ENCODE results near the gene STK24.
"Not testable (repeated sequence)": the region's sequence is repeated elsewhere in the genome, so short reads cannot be mapped to it uniquely, and the experiment has no call there.

Gene STK24

GRCh38 chr13:98581971-98582702 lies 5.2 kb upstream of the STK24 start:
- no peak for DNase-seq

DNA sequence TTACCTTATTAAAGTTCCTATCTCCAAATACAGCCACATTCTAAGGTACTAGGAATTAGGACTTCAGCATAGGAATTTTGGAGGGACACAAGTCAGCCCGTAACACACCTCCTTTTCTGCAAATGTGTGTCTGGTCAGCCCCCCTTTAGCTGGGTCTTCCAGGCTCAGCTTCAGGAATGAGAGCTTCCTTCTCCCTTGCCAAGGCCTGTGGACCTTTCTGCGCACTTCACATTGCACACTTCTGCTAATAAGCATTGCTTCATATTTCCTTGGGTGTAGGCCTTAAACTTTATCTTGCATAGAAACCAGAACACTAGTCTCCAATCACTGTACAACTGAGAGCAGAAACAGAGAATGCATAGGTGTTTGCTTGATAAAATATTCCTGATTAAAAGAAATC lies 4.5 kb upstream of the STK24 start:
- no peak for DNase-seq

DNA sequence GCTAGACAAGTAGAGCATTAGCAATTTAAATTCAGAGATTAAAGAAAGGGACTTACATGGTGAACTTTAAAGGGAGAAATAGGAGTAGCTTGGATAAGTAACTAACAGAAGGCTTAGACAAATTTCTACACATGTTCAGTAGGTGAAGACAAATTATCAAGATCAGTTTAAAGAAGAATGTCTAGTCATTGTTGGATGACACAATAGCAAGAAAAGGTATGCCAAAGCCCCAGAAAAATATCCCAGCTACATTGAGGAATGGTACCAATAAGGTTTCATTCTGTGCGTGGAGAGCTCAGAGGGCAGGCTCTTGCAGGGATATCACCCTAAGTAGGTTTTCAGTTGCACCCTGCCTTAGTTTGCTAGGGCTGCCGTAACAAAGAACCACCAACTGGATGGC lies 3.5 kb upstream of the STK24 start:
- no peak for DNase-seq

DNA sequence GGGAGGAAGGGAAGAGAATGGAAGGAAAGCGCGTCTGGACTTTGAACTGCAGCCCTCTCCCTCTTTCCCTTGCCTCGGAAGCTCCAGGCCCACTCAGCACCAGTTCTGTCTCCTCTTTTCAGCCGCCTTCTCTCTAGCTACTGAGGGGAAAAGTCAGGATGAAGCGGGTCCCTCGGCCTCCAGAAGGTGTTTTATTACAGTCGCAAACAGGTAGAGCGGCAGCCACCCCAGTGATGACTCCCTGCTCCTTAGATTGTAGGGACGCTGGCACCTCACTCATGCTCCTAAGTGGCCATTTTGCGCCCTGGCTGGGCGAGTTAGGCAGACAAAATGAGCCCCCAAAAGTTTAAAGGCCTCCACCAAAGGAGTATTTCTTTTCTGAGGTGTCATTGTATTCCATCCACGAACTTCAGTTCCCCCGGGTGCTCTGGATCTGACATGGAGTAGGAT lies 954 bp upstream of the STK24 start:
- no peak for DNase-seq

GRCh38 chr13:98576200-98576945 lies 534 bp downstream of the STK24 start:
- DNase-seq: peak; percentile 39

DNA sequence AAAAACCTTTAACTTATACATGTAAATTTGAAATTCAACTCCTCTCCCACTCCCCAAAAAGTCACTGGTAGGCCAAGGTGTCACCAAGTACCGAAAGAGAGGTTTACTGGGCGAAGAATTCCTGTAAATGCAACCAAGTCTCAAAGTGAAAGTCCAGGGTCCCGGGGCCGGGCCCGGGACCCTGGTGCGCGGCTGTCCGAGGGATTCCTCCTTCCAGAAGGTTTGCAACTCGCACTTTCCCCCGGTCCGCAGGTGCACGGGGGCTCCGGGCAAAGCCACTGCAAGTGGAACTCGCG lies 1.1 kb downstream of the STK24 start:
- DNase-seq: no peak

- DNase-seq: no peak
Observed at GRCh38 chr13:98575009-98575903, 1.7 kb downstream of the STK24 start.

GRCh38 chr13:98571955-98572662 lies 4.8 kb downstream of the STK24 start:
- peak; percentile 27 for DNase-seq

- peak; percentile 49 for DNase-seq
Observed at GRCh38 chr13:98570929-98571372, 6.0 kb downstream of the STK24 start.

- DNase-seq: not testable (repeated sequence)
Observed at GRCh38 chr13:98569494-98570367, 7.2 kb downstream of the STK24 start.

- no peak for DNase-seq
Observed at GRCh38 chr13:98568918-98569317, 8.0 kb downstream of the STK24 start.

- no peak for DNase-seq
Observed at GRCh38 chr13:98567140-98567539, 9.8 kb downstream of the STK24 start.

DNA sequence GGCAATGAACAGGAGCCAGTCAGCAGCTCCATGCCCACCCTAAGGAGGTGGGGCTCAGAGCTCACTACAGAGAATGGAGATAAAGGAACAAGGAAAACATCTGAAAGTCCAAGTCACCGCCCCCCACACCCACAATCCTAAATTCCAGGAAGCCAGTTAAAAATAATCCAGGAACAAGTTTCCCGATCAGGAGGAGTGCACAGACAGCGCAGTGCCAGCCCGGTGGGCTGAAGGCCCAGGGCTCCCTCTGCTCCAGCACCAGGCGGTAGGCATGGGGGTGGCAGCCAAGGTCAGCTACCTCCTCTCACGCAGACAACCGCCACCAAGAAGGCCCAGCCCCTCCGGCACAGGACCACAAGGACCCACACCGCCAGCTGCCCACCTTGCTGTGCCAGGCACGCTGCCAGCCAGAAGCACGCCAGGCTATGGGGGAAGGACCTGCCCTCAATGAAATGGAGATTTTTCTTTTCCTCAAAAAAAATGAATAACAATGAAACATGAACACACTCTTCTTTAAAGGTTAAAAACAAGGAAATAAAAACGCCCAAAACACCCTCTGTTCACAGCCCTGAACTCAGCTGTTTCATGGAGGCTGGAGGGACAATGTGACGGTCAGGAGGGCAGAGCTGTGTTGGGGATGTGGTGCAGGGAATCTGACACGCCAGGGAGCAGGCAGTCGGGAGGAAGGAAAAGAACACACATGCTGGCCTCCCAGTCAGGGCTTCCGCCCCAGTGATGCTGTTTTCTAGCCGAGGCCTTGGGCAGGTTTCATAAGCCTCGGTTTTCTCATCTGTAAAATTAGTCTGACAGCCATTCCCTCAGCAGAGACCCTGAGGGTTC lies 11.0 kb downstream of the STK24 start:
- DNase-seq: no peak

DNA sequence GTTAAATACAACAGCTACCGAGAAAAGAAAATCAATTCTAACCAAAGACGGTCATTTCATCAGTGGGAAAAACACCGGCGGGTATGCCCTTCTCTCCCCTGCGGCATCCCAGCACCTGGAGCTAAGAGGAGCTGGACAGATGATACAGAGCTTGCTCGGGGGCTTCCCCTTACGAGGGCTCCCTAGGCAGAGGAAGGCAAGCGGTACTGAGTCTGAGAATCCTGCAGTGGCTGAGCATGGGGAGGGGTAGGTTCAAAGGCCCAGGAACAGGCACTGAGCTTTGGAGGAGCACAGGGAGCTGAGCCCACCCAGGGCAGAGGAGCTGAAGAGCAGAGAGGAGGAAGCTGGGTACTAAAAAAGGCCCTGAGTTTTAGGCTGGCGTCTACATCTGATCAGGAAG lies 12.7 kb downstream of the STK24 start:
- DNase-seq: no peak

GRCh38 chr13:98563071-98563470 lies 13.8 kb downstream of the STK24 start:
- no peak for DNase-seq

DNA sequence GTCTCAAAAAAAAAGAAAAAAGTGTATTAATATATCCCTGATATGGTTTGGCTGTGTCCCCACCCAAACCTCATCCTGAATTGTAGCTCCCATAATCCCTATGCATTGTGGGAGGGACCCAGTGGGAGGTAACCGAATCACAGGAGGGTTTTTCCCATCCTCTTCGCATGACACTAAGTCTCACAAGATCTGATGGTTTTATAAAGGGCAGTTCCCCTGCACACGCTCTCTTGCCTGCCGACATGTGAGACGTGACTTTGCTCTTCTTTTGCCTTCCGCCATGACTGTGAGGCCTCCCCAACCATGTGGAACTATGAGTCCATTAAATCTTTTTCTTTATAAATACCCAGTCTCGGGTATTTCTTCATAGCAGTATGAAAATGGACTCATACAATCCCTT lies 17.7 kb downstream of the STK24 start:
- no peak for DNase-seq

GRCh38 chr13:98557937-98558792 lies 18.7 kb downstream of the STK24 start:
- no peak for DNase-seq

DNA sequence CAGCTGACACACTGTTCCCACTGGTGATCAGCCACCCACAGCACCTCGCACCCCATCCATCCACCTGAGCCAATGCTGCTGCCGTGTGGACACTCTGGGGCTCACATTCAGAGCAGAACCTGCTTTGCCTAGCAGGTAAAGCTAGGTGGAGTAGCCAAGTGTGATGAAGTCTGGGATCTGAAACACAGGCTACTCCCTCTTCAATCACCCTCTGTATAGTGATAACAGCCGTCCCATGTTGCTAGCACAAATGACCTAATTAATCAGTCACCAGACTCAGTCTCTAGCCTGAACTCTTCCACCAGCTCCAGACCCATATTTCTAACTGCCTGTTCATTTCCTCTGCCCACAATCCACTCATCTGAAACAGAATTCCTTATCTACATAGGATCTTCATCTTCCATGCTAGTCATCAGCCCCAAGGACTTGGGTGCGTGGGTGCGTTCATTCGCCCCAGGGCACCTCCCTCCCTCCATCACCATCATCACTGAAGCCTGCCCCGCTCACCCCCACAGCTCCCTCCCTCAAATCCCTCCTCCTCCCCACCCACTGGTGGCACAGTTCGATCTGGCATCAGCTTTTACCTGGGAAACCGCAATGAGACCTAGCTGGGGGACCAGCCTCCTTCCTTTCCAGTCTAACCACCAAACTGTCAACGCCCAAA lies 19.8 kb downstream of the STK24 start:
- peak; percentile 31 for DNase-seq

DNA sequence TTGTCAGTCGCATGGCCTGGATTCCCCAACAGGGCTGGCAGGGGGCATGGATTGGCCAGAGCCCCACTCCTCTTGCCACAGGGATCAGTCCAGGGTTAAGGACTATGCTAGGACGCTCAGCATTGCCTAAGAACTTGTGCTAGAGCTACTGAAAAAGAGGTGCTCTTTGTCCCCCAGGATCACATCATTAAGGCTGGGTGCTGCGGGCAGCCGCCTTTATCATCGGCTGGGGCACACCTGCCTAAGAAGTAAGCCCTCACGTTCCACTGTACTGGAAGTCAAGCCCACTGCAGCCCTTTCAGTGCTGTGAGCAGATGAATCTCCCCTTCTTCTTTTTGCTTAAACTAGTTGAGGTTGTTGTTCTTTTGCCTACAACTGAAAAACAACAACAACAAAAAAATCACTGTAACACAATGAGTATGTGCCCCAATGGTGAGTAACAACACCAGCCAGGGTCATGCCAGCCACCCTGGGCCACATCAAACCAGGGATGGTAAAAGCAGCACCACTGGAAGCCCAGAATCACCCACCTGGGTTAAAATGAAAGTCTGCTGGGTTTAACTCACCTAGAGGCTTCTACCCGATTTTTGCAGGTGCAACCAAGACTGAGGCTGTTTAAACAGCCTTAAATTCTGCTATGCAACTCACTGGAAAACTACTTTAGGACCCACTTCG lies 20.6 kb downstream of the STK24 start:
- no peak for DNase-seq

Data from stimulated activated CD4-positive, alpha-beta T cell treated with anti-CD3 and anti-CD28 coated beads, Interleukin-4, amount 100 ng/mL, for 24 hours (primary cell).